WTC11 (cell line): ENCODE data around the gene INHBB. TPM values are rescaled to one million over a fixed set of nuclear protein-coding genes. Genes with fewer than 3 reads are reported as not detected.

ENCODE experiments used
- ATAC-seq: fragments of 200-7000 bp; cut with Tn5 transposase; 2 replicates; pipeline ENCODE4 v1.10.0; 2021; ENCODE audit warnings: mild to moderate bottlenecking, moderate library complexity
- CTCF ChIA-PET: fragments of 300-600 bp; sonication (Branson Sonifier 250); formaldehyde crosslinking; loops from one replicate; lab custom pipeline; 2021; ENCODE audit warnings: antibody characterized with exemption; lab: Charles Lee
- POLR2A ChIA-PET: fragments of 350-600 bp; sonication (Branson Sonifier 250); formaldehyde crosslinking; loops from one replicate; lab custom pipeline; 2021; ENCODE audit warnings: antibody characterized with exemption; lab: Charles Lee
- DNase-seq: peaks from one replicate; pipeline ENCODE4 v3.0.0; 2021; ENCODE audit warnings: low spot score
- H3K27ac Mint-ChIP-seq: 2 replicates; pipeline ENCODE4 v1.8.0; 2021; ENCODE audit warnings: mixed read lengths
- H3K27me3 Mint-ChIP-seq: 2 replicates; pipeline ENCODE4 v1.8.0; 2021; ENCODE audit warnings: low read depth, mild to moderate bottlenecking, moderate library complexity, mixed read lengths
- H3K36me3 Mint-ChIP-seq: 2 replicates; pipeline ENCODE4 v1.8.0; 2021; ENCODE audit warnings: mixed read lengths
- H3K4me1 Mint-ChIP-seq: 2 replicates; pipeline ENCODE4 v1.8.0; 2022; ENCODE audit warnings: mixed read lengths
- H3K4me3 Mint-ChIP-seq: 2 replicates; pipeline ENCODE4 v1.8.0; 2021; ENCODE audit warnings: mild to moderate bottlenecking, moderate library complexity, mixed read lengths
- H3K9me3 Mint-ChIP-seq: 2 replicates; pipeline ENCODE4 v1.8.0; 2021; ENCODE audit warnings: mixed read lengths
- ARID4B ChIP-seq: sonication (generic); formaldehyde crosslinking; IDR thresholded peaks from 2 replicates; pipeline ENCODE4 v1.8.0; 2023; ENCODE audit warnings: missing genetic modification reagents, mild to moderate bottlenecking, borderline replicate concordance
- EMX1 ChIP-seq: fragments of 250-450 bp; sonication (Bioruptor Pico); IDR thresholded peaks from 2 replicates; pipeline ENCODE4 v1.8.0; 2021; ENCODE audit warnings: mild to moderate bottlenecking
- JUN ChIP-seq: sonication (generic); formaldehyde crosslinking; IDR thresholded peaks from 2 replicates; pipeline ENCODE4 v1.8.0; 2023; ENCODE audit warnings: mild to moderate bottlenecking, missing genetic modification reagents
- PRDM15 ChIP-seq: sonication (generic); formaldehyde crosslinking; IDR thresholded peaks from 2 replicates; pipeline ENCODE4 v1.8.0; 2022; ENCODE audit warnings: missing genetic modification reagents
- TP53 ChIP-seq: sonication (generic); formaldehyde crosslinking; IDR thresholded peaks from 2 replicates; pipeline ENCODE4 v1.8.1; 2023; ENCODE audit warnings: mild to moderate bottlenecking, missing genetic modification reagents
- USF2 ChIP-seq: sonication (generic); formaldehyde crosslinking; IDR thresholded peaks from 2 replicates; pipeline ENCODE4 v1.8.1; 2023; ENCODE audit warnings: mild to moderate bottlenecking, missing genetic modification reagents, moderate library complexity
- ZMAT4 ChIP-seq: fragments of 250-450 bp; sonication (Bioruptor Pico); IDR thresholded peaks from 2 replicates; pipeline ENCODE4 v1.9.0; 2021; ENCODE audit warnings: mild to moderate bottlenecking
- ZNF317 ChIP-seq: sonication (generic); formaldehyde crosslinking; IDR thresholded peaks from 2 replicates; pipeline ENCODE4 v1.8.1; 2023; ENCODE audit warnings: low read depth, mild to moderate bottlenecking, moderate library complexity, missing genetic modification reagents, borderline replicate concordance
- ZNF532 ChIP-seq: fragments of 250-450 bp; sonication (Bioruptor Pico); IDR thresholded peaks from 2 replicates; pipeline ENCODE4 v1.9.0; 2021; ENCODE audit warnings: mild to moderate bottlenecking, borderline replicate concordance
- total RNA-seq: library from RNA; stranded (reverse); gene quantifications from 3 replicates; pipeline ENCODE4 v1.2.3, GENCODE V29; 2021

The INHBB gene
- total RNA-seq, 1 experiment from 2014 or later = 0.26 TPM

- DNase-seq (no peak), ATAC-seq (peak; percentile 65)
- peaks cover 7% of the 10 kb centered on the region for H3K27me3 Mint-ChIP-seq
- TF ChIP-seq USF2 (CRISPR knock-in tag) (no peak), JUN (no peak), PRDM15 (CRISPR knock-in tag) (peak; percentile 67)
- ChIA-PET CTCF (interaction anchor here (0.8 to 2.9 kb wide), 11 partner anchors 11 to 157 kb away, joined by 3 to 14 read pairs (median 5); no protein-coding TSS in a partner anchor), POLR2A (no interaction called here)
- H3K9me3 Mint-ChIP-seq = no peaks in the 10 kb centered on the region
- no peaks in the 10 kb centered on the region for H3K36me3 Mint-ChIP-seq
- no peak overlapping the region for H3K4me3 Mint-ChIP-seq
- H3K27ac Mint-ChIP-seq = no peak overlapping the region
- H3K4me1 Mint-ChIP-seq = peaks cover 7% of the 10 kb centered on the region
These were observed 50.3 kb downstream of the INHBB start for GRCh38 chr2:120396013-120396860.

GRCh38 chr2:120396861-120397811 lies 51.2 kb downstream of the INHBB start:
- ATAC-seq = no peak
- TF ChIP-seq EMX1 = no peak
- no peak for TF ChIP-seq TP53 (CRISPR knock-in tag)
- no peak for TF ChIP-seq ZMAT4 (CRISPR knock-in tag)
- TF ChIP-seq ZNF317 (CRISPR knock-in tag) = no peak
- TF ChIP-seq ARID4B (CRISPR knock-in tag) = no peak
- TF ChIP-seq ZNF532 = no peak
- DNase-seq = no peak
- H3K36me3 Mint-ChIP-seq = no peaks in the 10 kb centered on the region
- H3K27ac Mint-ChIP-seq = no peak overlapping the region
- peaks cover 7% of the 10 kb centered on the region for H3K4me1 Mint-ChIP-seq
- peaks cover 7% of the 10 kb centered on the region for H3K27me3 Mint-ChIP-seq
- H3K9me3 Mint-ChIP-seq = no peaks in the 10 kb centered on the region
- H3K4me3 Mint-ChIP-seq = no peak overlapping the region
- CTCF ChIA-PET = interaction anchor here (1.6 to 2.9 kb wide), 3 partner anchors 38 to 54 kb away, joined by 7 to 14 read pairs (median 13); no protein-coding TSS in a partner anchor
- POLR2A ChIA-PET = no interaction called here
